K562 (cell line): ENCODE measurements around the gene DNAJC17. TPM values are rescaled to one million over a fixed set of nuclear protein-coding genes. Genes with fewer than 3 reads are reported as not detected.
A peak's percentile ranks its signal among the peaks of the same experiment; 100 is the strongest.

Experiments
- BHLHE40 ChIP-seq: IDR thresholded peaks from 2 replicates; pipeline ENCODE4 v1.6.1; 2011; ENCODE audit warnings: low read length, improper control_type of control experiment
- CAMTA2 ChIP-seq: fragments of 250-450 bp; sonication (Bioruptor Pico); conservative IDR thresholded peaks from 2 replicates; pipeline ENCODE4 v1.5.1; 2022
- CBFB ChIP-seq: sonication (generic); formaldehyde crosslinking; IDR thresholded peaks from 2 replicates; pipeline ENCODE4 v1.4.0; 2020; ENCODE audit warnings: mild to moderate bottlenecking, missing genetic modification reagents
- FOSL1 ChIP-seq: fragments of 200-800 bp; sonication (Bioruptor generic); conservative IDR thresholded peaks from 2 replicates; pipeline ENCODE4 v1.6.1; 2016; ENCODE audit warnings: missing genetic modification characterization, missing compliant biosample characterization
- KLF16 ChIP-seq: IDR thresholded peaks from 2 replicates; pipeline ENCODE4 v1.6.1; 2016; ENCODE audit warnings: antibody characterized with exemption
- OTX1 ChIP-seq: fragments of 450-650 bp; formaldehyde crosslinking; IDR thresholded peaks from 2 replicates; pipeline ENCODE4 v1.4.0; 2022; ENCODE audit warnings: mild to moderate bottlenecking
- RBFOX2 ChIP-seq: fragments of 200-400 bp; formaldehyde crosslinking; IDR thresholded peaks from 2 replicates; pipeline ENCODE4 v1.6.1; 2017; ENCODE audit warnings: low read depth, mild to moderate bottlenecking, low read length, moderate library complexity
- SAFB2 ChIP-seq: fragments of 200-400 bp; formaldehyde crosslinking; IDR thresholded peaks from 2 replicates; pipeline ENCODE4 v1.6.1; 2018; ENCODE audit warnings: borderline replicate concordance, low read length, low read depth, moderate library complexity; ENCODE audit not compliant: severe bottlenecking
- TCFL5 ChIP-seq: fragments of 250-450 bp; sonication (Bioruptor Pico); conservative IDR thresholded peaks from 2 replicates; pipeline ENCODE4 v1.6.1; 2021; ENCODE audit warnings: mild to moderate bottlenecking, moderate library complexity, matching md5 sums
- WHSC1 ChIP-seq: IDR thresholded peaks from one replicate; pipeline ENCODE4 v1.6.1; 2012; ENCODE audit warnings: low read length, control low read depth, inconsistent platforms
- ZNF232 ChIP-seq: sonication (generic); formaldehyde crosslinking; IDR thresholded peaks from 2 replicates; pipeline ENCODE4 v1.8.0; 2022; ENCODE audit warnings: mild to moderate bottlenecking, missing genetic modification reagents
- ZNF253 ChIP-seq: fragments of 250-450 bp; sonication (Bioruptor Pico); conservative IDR thresholded peaks from 2 replicates; pipeline ENCODE4 v1.6.1; 2021; ENCODE audit warnings: mild to moderate bottlenecking
- ZSCAN29 ChIP-seq: fragments of 450-650 bp; IDR thresholded peaks from 2 replicates; pipeline ENCODE4 v1.6.1; 2017
- polyA plus RNA-seq, 8 experiments: library from polyadenylated mRNA; depleted of rRNA in 4 of 8; stranded (reverse) in 5 of 8; unstranded in 3 of 8; fragments of >200 nt; fragmentation: Nextera tagmentation in 2 of 8; fragmentation: Illumina TruSeq in 1 of 8; extraction: Ambion mirVana in 2 of 8; extraction: Trizol in 1 of 8; gene quantifications; 2 replicates each; pipeline versions ENCODE4 v1.2.1 to v1.2.3, GENCODE V29; 2011 to 2014; ENCODE audit warnings: inconsistent platforms in 1 of 8, missing spikeins in 1 of 8
- total RNA-seq, 7 experiments: library from RNA; depleted of rRNA in 6 of 7; stranded (reverse); fragments of >200 nt in 6 of 7; fragmentation: Illumina TruSeq in 2 of 7; extraction: Trizol in 2 of 7; gene quantifications; 2 replicates each; pipeline versions ENCODE4 v1.2.1 to v1.2.3, GENCODE V29; 2011 to 2021; ENCODE audit warnings: low replicate concordance in 1 of 7
- TF ChIP-seq, protein P1 (sequence below): fragments of 250-450 bp; sonication (Bioruptor Pico); IDR thresholded peaks from 2 replicates; pipeline ENCODE4 v1.4.0; 2020; ENCODE audit warnings: borderline replicate concordance
- TF ChIP-seq, protein P2 (sequence below): sonication (generic); formaldehyde crosslinking; IDR thresholded peaks from 2 replicates; pipeline ENCODE4 v1.8.0; 2022; ENCODE audit warnings: missing genetic modification reagents, mild to moderate bottlenecking, borderline replicate concordance
- TF ChIP-seq, protein P3 (sequence below): sonication (generic); formaldehyde crosslinking; IDR thresholded peaks from 2 replicates; pipeline ENCODE4 v1.8.0; 2022; ENCODE audit warnings: mild to moderate bottlenecking, missing genetic modification reagents
- TF ChIP-seq, protein P4 (sequence below): fragments of 450-650 bp; IDR thresholded peaks from 2 replicates; pipeline ENCODE4 v1.7.0; 2016; ENCODE audit warnings: borderline replicate concordance

Gene DNAJC17
- total and polyA plus RNA-seq, 9 of the 15 experiments (the other 6 are each of a cell fraction or from before 2014, with no cell fraction given) = 2.4 to 79.4 (median 44.2) TPM

- TF ChIP-seq CAMTA2 (CRISPR knock-in tag) = no peak
- TF ChIP-seq, protein P1, sequence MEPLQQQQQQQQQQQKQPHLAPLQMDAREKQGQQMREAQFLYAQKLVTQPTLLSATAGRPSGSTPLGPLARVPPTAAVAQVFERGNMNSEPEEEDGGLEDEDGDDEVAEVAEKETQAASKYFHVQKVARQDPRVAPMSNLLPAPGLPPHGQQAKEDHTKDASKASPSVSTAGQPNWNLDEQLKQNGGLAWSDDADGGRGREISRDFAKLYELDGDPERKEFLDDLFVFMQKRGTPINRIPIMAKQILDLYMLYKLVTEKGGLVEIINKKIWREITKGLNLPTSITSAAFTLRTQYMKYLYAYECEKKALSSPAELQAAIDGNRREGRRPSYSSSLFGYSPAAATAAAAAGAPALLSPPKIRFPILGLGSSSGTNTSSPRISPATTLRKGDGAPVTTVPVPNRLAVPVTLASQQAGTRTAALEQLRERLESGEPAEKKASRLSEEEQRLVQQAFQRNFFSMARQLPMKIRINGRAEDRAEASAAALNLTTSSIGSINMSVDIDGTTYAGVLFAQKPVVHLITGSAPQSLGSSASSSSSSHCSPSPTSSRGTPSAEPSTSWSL (CRISPR knock-in tag) = no peak
- no peak for TF ChIP-seq KLF16
- no peak; the same call in 1 of the 2 replicates for TF ChIP-seq RBFOX2
- TF ChIP-seq, protein P2, sequence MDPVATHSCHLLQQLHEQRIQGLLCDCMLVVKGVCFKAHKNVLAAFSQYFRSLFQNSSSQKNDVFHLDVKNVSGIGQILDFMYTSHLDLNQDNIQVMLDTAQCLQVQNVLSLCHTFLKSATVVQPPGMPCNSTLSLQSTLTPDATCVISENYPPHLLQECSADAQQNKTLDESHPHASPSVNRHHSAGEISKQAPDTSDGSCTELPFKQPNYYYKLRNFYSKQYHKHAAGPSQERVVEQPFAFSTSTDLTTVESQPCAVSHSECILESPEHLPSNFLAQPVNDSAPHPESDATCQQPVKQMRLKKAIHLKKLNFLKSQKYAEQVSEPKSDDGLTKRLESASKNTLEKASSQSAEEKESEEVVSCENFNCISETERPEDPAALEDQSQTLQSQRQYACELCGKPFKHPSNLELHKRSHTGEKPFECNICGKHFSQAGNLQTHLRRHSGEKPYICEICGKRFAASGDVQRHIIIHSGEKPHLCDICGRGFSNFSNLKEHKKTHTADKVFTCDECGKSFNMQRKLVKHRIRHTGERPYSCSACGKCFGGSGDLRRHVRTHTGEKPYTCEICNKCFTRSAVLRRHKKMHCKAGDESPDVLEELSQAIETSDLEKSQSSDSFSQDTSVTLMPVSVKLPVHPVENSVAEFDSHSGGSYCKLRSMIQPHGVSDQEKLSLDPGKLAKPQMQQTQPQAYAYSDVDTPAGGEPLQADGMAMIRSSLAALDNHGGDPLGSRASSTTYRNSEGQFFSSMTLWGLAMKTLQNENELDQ (CRISPR knock-in tag) = no peak
- TF ChIP-seq CBFB (CRISPR knock-in tag) = no peak
- no peak for TF ChIP-seq ZNF232 (CRISPR knock-in tag)
- no peak for TF ChIP-seq SAFB2
- no peak for TF ChIP-seq ZSCAN29
- no peak for TF ChIP-seq FOSL1 (tag)
- TF ChIP-seq, protein P3, sequence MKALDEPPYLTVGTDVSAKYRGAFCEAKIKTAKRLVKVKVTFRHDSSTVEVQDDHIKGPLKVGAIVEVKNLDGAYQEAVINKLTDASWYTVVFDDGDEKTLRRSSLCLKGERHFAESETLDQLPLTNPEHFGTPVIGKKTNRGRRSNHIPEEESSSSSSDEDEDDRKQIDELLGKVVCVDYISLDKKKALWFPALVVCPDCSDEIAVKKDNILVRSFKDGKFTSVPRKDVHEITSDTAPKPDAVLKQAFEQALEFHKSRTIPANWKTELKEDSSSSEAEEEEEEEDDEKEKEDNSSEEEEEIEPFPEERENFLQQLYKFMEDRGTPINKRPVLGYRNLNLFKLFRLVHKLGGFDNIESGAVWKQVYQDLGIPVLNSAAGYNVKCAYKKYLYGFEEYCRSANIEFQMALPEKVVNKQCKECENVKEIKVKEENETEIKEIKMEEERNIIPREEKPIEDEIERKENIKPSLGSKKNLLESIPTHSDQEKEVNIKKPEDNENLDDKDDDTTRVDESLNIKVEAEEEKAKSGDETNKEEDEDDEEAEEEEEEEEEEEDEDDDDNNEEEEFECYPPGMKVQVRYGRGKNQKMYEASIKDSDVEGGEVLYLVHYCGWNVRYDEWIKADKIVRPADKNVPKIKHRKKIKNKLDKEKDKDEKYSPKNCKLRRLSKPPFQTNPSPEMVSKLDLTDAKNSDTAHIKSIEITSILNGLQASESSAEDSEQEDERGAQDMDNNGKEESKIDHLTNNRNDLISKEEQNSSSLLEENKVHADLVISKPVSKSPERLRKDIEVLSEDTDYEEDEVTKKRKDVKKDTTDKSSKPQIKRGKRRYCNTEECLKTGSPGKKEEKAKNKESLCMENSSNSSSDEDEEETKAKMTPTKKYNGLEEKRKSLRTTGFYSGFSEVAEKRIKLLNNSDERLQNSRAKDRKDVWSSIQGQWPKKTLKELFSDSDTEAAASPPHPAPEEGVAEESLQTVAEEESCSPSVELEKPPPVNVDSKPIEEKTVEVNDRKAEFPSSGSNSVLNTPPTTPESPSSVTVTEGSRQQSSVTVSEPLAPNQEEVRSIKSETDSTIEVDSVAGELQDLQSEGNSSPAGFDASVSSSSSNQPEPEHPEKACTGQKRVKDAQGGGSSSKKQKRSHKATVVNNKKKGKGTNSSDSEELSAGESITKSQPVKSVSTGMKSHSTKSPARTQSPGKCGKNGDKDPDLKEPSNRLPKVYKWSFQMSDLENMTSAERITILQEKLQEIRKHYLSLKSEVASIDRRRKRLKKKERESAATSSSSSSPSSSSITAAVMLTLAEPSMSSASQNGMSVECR (CRISPR knock-in tag) = 0 out of 2 replicates have a peak, but pooled peaks have one; percentile 25
- TF ChIP-seq, protein P4, sequence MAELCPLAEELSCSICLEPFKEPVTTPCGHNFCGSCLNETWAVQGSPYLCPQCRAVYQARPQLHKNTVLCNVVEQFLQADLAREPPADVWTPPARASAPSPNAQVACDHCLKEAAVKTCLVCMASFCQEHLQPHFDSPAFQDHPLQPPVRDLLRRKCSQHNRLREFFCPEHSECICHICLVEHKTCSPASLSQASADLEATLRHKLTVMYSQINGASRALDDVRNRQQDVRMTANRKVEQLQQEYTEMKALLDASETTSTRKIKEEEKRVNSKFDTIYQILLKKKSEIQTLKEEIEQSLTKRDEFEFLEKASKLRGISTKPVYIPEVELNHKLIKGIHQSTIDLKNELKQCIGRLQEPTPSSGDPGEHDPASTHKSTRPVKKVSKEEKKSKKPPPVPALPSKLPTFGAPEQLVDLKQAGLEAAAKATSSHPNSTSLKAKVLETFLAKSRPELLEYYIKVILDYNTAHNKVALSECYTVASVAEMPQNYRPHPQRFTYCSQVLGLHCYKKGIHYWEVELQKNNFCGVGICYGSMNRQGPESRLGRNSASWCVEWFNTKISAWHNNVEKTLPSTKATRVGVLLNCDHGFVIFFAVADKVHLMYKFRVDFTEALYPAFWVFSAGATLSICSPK = no peak
- TF ChIP-seq TCFL5 (CRISPR knock-in tag) = no peak
- no peak for TF ChIP-seq WHSC1
- TF ChIP-seq OTX1 = no peak
- no peak for TF ChIP-seq ZNF253 (CRISPR knock-in tag)
- peak; percentile 29; the same call in 1 of the 2 replicates for TF ChIP-seq BHLHE40
Measured at GRCh38 chr15:40847223-40847961, 40.1 kb upstream of the DNAJC17 start (continued).
